GM21423 (cell line): ENCODE measurements around the gene MED13L.
A peak's percentile ranks its signal among the peaks of the same experiment; 100 is the strongest.

Source experiments
- ATAC-seq: cut with Tn5 transposase; IDR thresholded peaks from one replicate; pipeline ENCODE4 v1.9.1; 2021; ENCODE audit warnings: mild to moderate bottlenecking, moderate library complexity; ENCODE audit not compliant: unreplicated experiment

Gene MED13L

GRCh38 chr12:115926037-115926670 lies 351.3 kb downstream of the MED13L start:
- no peak for ATAC-seq

GRCh38 chr12:115923851-115924250 lies 353.6 kb downstream of the MED13L start:
- ATAC-seq = no peak

- ATAC-seq = no peak
Measured at GRCh38 chr12:115922952-115923564, 354.4 kb downstream of the MED13L start.

GRCh38 chr12:115920395-115921183 lies 356.9 kb downstream of the MED13L start:
- ATAC-seq = no peak

DNA sequence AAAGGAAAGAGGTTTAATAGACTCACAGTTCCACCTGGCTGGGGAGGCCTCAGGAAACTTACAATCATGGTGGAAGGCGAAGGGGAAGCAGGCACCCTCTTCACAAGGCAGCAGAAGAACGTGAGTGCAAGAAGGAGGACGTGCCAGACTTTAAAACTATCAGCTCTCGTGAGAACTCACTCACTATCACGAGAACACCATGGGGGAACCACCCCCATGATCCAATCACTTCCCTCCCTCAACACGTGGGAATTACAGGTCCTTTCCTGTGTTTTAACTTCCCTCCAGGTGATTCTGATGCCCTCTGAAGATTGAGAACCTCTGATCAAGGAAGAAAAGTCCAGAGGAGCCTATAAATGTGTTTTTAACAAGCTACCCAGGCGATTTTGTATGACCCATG lies 358.7 kb downstream of the MED13L start:
- ATAC-seq = no peak

DNA sequence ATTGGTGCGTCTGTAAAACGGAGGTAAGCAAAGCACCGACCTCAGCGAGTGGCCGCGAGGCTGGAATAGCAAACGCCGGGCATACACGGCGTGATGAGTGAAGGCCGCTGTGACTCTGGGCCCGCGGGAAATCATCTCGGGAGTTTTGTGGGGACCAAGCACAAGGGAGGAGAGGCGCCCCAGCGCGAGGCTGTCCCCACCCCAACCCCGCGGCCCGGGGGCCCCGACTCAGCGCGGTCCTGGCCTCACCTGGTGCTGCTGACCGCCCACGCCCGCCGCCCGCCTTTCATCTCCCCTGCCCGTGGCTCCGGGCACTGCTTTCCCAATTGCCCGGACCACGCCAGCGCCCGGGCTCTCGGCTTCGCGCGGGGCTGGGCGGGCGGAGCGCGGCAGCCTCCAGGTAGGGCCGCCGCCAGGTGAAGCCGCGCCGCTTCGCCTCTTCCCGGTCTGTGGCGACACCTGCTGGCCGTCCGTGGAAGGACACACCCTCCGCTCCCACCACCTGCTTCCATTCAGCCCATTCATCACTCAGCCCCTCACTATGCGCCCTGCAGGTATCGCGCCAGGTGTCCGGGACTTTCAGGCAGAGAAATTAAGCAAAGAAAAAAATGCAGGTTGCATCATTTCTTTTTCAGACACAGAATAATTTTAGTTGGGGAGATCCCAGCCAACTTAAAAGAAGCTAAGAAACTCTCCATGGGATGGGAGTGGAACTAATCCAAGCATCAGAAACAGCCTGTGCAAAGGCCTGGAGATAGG lies 360.4 kb downstream of the MED13L start:
- ATAC-seq = peak; percentile 74

GRCh38 chr12:115914122-115914521 lies 363.4 kb downstream of the MED13L start:
- no peak for ATAC-seq

DNA sequence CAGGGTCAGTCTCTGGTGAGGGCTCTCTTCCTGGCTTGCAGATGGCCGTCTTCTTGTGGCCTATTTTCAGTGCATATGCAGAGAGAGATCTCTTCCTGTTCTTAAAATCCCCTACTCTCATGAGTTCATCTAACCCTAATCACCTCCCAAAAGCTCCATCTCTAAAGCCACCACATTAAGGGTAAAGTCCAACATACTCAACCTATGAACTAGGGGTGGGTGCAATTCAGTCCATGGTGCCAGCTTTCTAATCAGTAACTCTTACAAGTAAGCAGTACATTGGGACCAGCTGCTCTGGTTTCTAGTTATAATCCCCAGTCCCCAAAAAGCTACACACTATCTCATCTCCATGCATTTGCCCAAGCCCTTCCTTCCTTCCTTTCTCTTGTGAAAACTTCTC lies 365.1 kb downstream of the MED13L start:
- ATAC-seq = no peak

DNA sequence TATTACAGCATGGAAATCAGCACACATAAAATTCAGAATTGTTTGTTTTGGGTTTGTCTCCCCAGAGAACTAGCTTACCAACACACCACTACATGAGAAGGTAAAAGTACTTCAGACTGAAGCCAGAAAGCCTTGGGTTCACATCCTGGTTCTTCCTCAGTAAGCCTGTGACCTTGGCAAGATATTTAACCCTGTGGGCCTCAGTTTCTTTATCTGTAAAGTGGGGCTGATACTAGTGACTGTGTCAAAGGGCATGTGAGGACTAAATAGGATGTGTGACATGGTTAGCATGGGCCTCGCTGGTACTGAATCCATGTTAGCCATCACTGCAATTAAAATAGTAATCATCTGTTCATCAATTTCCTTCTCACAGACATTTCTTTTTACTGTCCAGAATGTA lies 366.1 kb downstream of the MED13L start:
- no peak for ATAC-seq

- no peak for ATAC-seq
Measured at GRCh38 chr12:115910057-115910456, 367.4 kb downstream of the MED13L start.
